Measurements from ENCODE around the gene L1CAM. TPM values are rescaled to one million over a fixed set of nuclear protein-coding genes. Genes with fewer than 3 reads are reported as not detected.

The L1CAM gene
- total and polyA plus RNA-seq, 9 of the 15 experiments (the other 6 are each of a cell fraction or from before 2014, with no cell fraction given): 0.09 to 0.86 (median 0.26) TPM; not detected in 3

DNA sequence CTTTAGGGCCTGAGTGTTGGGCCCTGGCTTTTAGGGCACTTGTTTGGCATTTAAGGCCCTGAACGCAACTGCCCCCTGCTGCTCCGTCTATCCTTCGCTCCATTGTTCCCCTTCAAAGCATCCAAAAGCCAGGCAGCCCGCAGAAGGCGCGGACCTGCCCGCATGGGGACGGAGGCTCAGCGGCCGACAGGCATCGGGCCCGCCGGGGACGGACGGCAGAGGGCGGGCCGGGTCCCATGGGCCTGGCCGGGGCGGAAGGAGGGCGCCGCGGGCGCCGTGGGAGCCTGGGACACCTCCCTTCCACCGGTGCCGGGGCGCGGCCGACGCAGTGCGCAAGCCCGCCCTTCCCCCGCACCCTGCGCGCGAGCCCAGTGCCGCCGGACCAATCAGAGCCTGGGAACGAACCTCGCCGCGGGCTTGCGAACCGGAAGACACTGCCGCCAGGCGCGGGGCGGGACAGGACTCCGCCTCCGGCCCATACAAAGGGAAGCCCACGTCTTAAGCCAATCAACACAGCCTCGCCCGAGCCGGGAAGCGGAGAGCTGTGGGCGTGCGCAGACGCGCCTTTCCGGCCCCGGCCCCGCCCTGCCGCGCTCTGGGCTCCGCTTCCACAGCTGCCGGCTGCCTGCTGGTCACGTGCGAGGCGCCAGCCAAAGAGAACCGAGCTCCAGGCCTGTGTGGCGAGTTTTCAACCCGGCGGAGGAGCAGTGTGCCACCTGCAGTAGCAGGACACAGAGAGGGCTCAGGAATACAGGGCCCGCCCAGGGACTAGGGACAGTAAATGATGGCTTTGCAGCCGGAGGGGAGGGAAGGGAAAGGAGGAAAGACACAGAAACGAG is 42.2 kb upstream of the L1CAM start (continued):
- TF ChIP-seq, protein P1, sequence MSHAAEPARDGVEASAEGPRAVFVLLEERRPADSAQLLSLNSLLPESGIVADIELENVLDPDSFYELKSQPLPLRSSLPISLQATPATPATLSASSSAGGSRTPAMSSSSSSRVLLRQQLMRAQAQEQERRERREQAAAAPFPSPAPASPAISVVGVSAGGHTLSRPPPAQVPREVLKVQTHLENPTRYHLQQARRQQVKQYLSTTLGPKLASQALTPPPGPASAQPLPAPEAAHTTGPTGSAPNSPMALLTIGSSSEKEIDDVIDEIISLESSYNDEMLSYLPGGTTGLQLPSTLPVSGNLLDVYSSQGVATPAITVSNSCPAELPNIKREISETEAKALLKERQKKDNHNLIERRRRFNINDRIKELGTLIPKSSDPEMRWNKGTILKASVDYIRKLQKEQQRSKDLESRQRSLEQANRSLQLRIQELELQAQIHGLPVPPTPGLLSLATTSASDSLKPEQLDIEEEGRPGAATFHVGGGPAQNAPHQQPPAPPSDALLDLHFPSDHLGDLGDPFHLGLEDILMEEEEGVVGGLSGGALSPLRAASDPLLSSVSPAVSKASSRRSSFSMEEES (CRISPR knock-in tag; IDR thresholded peaks at IDR 0.05): peak; percentile 92
- TF ChIP-seq, protein P2, sequence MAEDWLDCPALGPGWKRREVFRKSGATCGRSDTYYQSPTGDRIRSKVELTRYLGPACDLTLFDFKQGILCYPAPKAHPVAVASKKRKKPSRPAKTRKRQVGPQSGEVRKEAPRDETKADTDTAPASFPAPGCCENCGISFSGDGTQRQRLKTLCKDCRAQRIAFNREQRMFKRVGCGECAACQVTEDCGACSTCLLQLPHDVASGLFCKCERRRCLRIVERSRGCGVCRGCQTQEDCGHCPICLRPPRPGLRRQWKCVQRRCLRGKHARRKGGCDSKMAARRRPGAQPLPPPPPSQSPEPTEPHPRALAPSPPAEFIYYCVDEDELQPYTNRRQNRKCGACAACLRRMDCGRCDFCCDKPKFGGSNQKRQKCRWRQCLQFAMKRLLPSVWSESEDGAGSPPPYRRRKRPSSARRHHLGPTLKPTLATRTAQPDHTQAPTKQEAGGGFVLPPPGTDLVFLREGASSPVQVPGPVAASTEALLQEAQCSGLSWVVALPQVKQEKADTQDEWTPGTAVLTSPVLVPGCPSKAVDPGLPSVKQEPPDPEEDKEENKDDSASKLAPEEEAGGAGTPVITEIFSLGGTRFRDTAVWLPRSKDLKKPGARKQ (CRISPR knock-in tag; IDR thresholded peaks at IDR 0.05): no peak
- TF ChIP-seq MYNN (IDR thresholded peaks at IDR 0.05): peak; percentile 41; the same call in 1 of the 2 replicates
- TF ChIP-seq MYNN (CRISPR knock-in tag; IDR thresholded peaks at IDR 0.05): no peak
- TF ChIP-seq TOE1 (IDR thresholded peaks at IDR 0.05; ENCODE audit: borderline replicate concordance): peak; percentile 85
- TF ChIP-seq TOE1 (CRISPR knock-in tag; IDR thresholded peaks at IDR 0.05; ENCODE audit: borderline replicate concordance, low read depth): no peak
- TF ChIP-seq, protein P3, sequence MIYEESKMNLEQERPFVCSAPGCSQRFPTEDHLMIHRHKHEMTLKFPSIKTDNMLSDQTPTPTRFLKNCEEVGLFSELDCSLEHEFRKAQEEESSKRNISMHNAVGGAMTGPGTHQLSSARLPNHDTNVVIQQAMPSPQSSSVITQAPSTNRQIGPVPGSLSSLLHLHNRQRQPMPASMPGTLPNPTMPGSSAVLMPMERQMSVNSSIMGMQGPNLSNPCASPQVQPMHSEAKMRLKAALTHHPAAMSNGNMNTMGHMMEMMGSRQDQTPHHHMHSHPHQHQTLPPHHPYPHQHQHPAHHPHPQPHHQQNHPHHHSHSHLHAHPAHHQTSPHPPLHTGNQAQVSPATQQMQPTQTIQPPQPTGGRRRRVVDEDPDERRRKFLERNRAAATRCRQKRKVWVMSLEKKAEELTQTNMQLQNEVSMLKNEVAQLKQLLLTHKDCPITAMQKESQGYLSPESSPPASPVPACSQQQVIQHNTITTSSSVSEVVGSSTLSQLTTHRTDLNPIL (CRISPR knock-in tag; IDR thresholded peaks at IDR 0.05): no peak
- TF ChIP-seq FOS (IDR thresholded peaks at IDR 0.05; ENCODE audit: extremely low read depth, insufficient read length): no peak
- peak; percentile 48; the same call in 1 of the 2 replicates for TF ChIP-seq ETV1 (tag; conservative IDR thresholded peaks at IDR 0.05; ENCODE audit: low read depth)
- TF ChIP-seq, protein P4, sequence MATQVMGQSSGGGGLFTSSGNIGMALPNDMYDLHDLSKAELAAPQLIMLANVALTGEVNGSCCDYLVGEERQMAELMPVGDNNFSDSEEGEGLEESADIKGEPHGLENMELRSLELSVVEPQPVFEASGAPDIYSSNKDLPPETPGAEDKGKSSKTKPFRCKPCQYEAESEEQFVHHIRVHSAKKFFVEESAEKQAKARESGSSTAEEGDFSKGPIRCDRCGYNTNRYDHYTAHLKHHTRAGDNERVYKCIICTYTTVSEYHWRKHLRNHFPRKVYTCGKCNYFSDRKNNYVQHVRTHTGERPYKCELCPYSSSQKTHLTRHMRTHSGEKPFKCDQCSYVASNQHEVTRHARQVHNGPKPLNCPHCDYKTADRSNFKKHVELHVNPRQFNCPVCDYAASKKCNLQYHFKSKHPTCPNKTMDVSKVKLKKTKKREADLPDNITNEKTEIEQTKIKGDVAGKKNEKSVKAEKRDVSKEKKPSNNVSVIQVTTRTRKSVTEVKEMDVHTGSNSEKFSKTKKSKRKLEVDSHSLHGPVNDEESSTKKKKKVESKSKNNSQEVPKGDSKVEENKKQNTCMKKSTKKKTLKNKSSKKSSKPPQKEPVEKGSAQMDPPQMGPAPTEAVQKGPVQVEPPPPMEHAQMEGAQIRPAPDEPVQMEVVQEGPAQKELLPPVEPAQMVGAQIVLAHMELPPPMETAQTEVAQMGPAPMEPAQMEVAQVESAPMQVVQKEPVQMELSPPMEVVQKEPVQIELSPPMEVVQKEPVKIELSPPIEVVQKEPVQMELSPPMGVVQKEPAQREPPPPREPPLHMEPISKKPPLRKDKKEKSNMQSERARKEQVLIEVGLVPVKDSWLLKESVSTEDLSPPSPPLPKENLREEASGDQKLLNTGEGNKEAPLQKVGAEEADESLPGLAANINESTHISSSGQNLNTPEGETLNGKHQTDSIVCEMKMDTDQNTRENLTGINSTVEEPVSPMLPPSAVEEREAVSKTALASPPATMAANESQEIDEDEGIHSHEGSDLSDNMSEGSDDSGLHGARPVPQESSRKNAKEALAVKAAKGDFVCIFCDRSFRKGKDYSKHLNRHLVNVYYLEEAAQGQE (IDR thresholded peaks at IDR 0.05; ENCODE audit: borderline replicate concordance): peak; percentile 59; the same call in 1 of the 2 replicates
- TF ChIP-seq, protein P4 (CRISPR knock-in tag; IDR thresholded peaks at IDR 0.05; ENCODE audit: low read depth): no peak

Measured in K562 (cell line).